PC-3 (cell line): ENCODE results near the gene RPP25. TPM values are rescaled to one million over a fixed set of nuclear protein-coding genes. Genes with fewer than 3 reads are reported as not detected.
"Not testable (repeated sequence)": the region's sequence is repeated elsewhere in the genome, so short reads cannot be mapped to it uniquely, and the experiment has no call there.

Experiments
- ATAC-seq: fragments of 200-7000 bp; cut with Tn5 transposase; 2 replicates; pipeline ENCODE4 v1.9.1; 2020; ENCODE audit warnings: mild to moderate bottlenecking, moderate library complexity
- BruUV-seq: library from RNA; stranded (reverse); fragments of 400-500 nt; replicated peaks from 2 replicates; lab custom pipeline; 2021; lab: Mats Ljungman, UMichigan
- CTCF ChIA-PET: fragments of 300-600 bp; sonication (Branson Sonifier 250); formaldehyde crosslinking; loops from one replicate; lab custom pipeline; 2022; ENCODE audit warnings: antibody characterized with exemption; lab: Charles Lee
- POLR2A ChIA-PET: fragments of 300-600 bp; sonication (Branson Sonifier 250); formaldehyde crosslinking; loops from one replicate; lab custom pipeline; 2022; ENCODE audit warnings: antibody characterized with exemption; ENCODE audit not compliant: unreplicated experiment; lab: Charles Lee
- DNase-seq: peaks from one replicate; pipeline ENCODE4 v3.0.0-alpha.2; 2015
- H2AFZ ChIP-seq: fragments of 300-600 bp; sonication (generic); 2 replicates; pipeline ENCODE4 v1.6.0; 2016; ENCODE audit warnings: antibody characterized with exemption, low read length
- H3F3A ChIP-seq: fragments of 300-600 bp; sonication (generic); one replicate; pipeline ENCODE4 v1.6.0; 2017; ENCODE audit warnings: antibody characterized with exemption, low read length, control low read depth, mild to moderate bottlenecking; ENCODE audit not compliant: unreplicated experiment
- H3K27ac ChIP-seq: fragments of 300-600 bp; sonication (generic); 2 replicates; pipeline ENCODE4 v1.5.1; 2016; ENCODE audit warnings: mild to moderate bottlenecking, low read length
- H3K27me3 ChIP-seq: fragments of 300-600 bp; sonication (generic); 2 replicates; pipeline ENCODE4 v1.6.1; 2016; ENCODE audit warnings: low read length, mixed read lengths
- H3K36me3 ChIP-seq: fragments of 300-600 bp; sonication (generic); 2 replicates; pipeline ENCODE4 v1.6.1; 2016; ENCODE audit warnings: low read depth, mixed run types, low read length, mixed read lengths
- H3K4me1 ChIP-seq: fragments of 300-600 bp; sonication (generic); 2 replicates; pipeline ENCODE4 v1.5.1; 2016; ENCODE audit warnings: low read length; ENCODE audit not compliant: insufficient read depth
- H3K4me2 ChIP-seq: fragments of 300-600 bp; sonication (generic); 2 replicates; pipeline ENCODE4 v1.6.0; 2016; ENCODE audit warnings: low read length
- H3K4me3 ChIP-seq: fragments of 300-600 bp; sonication (generic); 2 replicates; pipeline ENCODE4 v1.5.1; 2016; ENCODE audit warnings: mild to moderate bottlenecking, low read length, mixed read lengths
- H3K79me2 ChIP-seq: fragments of 300-600 bp; sonication (generic); 2 replicates; pipeline ENCODE4 v1.6.1; 2017; ENCODE audit warnings: low read length, mixed read lengths
- H3K9ac ChIP-seq: fragments of 300-600 bp; sonication (generic); 2 replicates; pipeline ENCODE4 v1.6.0; 2016; ENCODE audit warnings: mild to moderate bottlenecking, low read length
- H3K9me2 ChIP-seq: fragments of 300-600 bp; sonication (generic); replicated peaks from 2 replicates; pipeline ENCODE4 v1.6.1; 2016; ENCODE audit warnings: mixed run types, low read length, mixed read lengths
- H3K9me3 ChIP-seq: fragments of 300-600 bp; sonication (generic); 2 replicates; pipeline ENCODE4 v1.6.1; 2016; ENCODE audit warnings: low read length, mixed read lengths
- H4K20me1 ChIP-seq: fragments of 300-600 bp; sonication (generic); 2 replicates; pipeline ENCODE4 v1.6.1; 2016; ENCODE audit warnings: low read length, mixed read lengths
- EZH2 ChIP-seq: fragments of 300-600 bp; sonication (generic); IDR thresholded peaks from one replicate; pipeline ENCODE4 v1.6.1; 2017; ENCODE audit warnings: antibody characterized with exemption, mild to moderate bottlenecking, low read length; ENCODE audit not compliant: unreplicated experiment
- EZH2phosphoT487 ChIP-seq: fragments of 300-600 bp; sonication (generic); IDR thresholded peaks from 2 replicates; pipeline ENCODE4 v1.6.1; 2018; ENCODE audit warnings: mild to moderate bottlenecking, antibody characterized with exemption, low read length, borderline replicate concordance
- intact Hi-C: fragments of 100-400 bp; cut with micrococcal nuclease; formaldehyde crosslinking; loops from 2 replicates; pipeline ENCODE4 v1.9.0; 2023
- total RNA-seq: library from RNA; depleted of rRNA; stranded (reverse); fragments of >200 nt; gene quantifications from 2 replicates; pipeline ENCODE4 v1.2.3, GENCODE V29; 2014
- TF ChIP-seq, protein P1 (sequence below): fragments of 300-600 bp; sonication (generic); conservative IDR thresholded peaks from 2 replicates; pipeline ENCODE4 v1.5.1; 2017; ENCODE audit warnings: antibody characterized with exemption, low read depth, mild to moderate bottlenecking, low read length

Gene RPP25
- total RNA-seq, 1 experiment from 2014 or later, result 6.6 TPM

DNA sequence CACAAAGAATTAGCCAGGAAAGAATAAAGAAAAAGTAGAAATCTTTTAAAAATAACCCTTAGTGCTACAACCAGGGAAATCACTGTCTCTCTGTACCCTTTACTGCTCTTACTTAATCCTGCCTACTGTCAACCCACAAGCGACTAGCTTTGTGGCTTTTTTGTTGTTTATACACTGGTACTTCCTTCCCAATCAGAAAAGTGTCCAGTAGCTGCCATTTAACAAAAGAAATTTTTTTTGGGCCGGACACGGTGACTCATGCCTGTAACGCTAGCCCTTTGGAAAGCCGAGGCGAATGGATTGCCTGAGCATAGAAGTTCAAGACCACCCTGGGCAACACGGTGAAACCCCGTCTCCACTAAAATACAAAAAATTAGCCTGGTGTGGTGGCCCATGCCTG, 36.1 kb downstream of the RPP25 start:
- Histone ChIP-seq H3K79me2 (no peaks in the 10 kb centered on the region), H3K4me3 (no peak overlapping the region), H4K20me1 (no peaks in the 10 kb centered on the region), H3K4me1 (no peaks in the 10 kb centered on the region), H2AFZ (no peak overlapping the region), H3F3A (no peaks in the 10 kb centered on the region), H3K27me3 (no peaks in the 10 kb centered on the region), H3K9me2 (no peaks in the 10 kb centered on the region), H3K27ac (no peak overlapping the region), H3K36me3 (peaks cover 35% of the 10 kb centered on the region), H3K4me2 (no peak overlapping the region), H3K9me3 (no peaks in the 10 kb centered on the region), H3K9ac (no peak overlapping the region)
- DNase-seq, result no peak
- intact Hi-C loops, result no loop called here
- POLR2A ChIA-PET, result no interaction called here
- BruUV-seq, result no TSS peak
- ATAC-seq, result no peak
- CTCF ChIA-PET, result no interaction called here
- TF ChIP-seq, protein P1, sequence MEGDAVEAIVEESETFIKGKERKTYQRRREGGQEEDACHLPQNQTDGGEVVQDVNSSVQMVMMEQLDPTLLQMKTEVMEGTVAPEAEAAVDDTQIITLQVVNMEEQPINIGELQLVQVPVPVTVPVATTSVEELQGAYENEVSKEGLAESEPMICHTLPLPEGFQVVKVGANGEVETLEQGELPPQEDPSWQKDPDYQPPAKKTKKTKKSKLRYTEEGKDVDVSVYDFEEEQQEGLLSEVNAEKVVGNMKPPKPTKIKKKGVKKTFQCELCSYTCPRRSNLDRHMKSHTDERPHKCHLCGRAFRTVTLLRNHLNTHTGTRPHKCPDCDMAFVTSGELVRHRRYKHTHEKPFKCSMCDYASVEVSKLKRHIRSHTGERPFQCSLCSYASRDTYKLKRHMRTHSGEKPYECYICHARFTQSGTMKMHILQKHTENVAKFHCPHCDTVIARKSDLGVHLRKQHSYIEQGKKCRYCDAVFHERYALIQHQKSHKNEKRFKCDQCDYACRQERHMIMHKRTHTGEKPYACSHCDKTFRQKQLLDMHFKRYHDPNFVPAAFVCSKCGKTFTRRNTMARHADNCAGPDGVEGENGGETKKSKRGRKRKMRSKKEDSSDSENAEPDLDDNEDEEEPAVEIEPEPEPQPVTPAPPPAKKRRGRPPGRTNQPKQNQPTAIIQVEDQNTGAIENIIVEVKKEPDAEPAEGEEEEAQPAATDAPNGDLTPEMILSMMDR, result no peak
- TF ChIP-seq EZH2, result no peak

DNA sequence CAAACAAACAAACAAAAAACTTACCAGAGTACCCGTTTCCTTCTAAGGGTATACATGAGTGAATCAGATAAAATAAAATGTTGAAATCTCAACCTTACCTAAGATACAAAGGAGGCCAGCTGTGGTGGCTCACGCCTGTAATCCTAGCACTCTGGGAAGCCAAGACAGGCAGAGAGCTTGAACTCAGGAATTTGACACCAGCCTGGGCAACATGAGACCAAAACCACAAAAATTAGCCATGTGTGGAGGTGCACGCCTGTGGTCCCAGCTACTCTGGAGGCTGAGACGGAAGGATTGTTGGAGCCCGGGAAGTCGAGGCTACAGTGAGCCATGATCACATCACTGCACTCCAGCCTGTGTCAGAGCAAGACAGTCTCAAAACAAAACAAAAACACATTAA, 38.9 kb downstream of the RPP25 start:
- ATAC-seq (no peak), DNase-seq (no peak)
- Histone ChIP-seq H3K27me3 (no peaks in the 10 kb centered on the region), H3K4me2 (no peak overlapping the region), H3K9me3 (no peaks in the 10 kb centered on the region), H2AFZ (no peak overlapping the region), H3K9ac (no peak overlapping the region), H3K4me3 (no peak overlapping the region), H3K9me2 (no peaks in the 10 kb centered on the region), H4K20me1 (no peaks in the 10 kb centered on the region), H3K27ac (no peak overlapping the region), H3F3A (no peaks in the 10 kb centered on the region), H3K79me2 (no peaks in the 10 kb centered on the region), H3K36me3 (peaks cover 27% of the 10 kb centered on the region), H3K4me1 (no peaks in the 10 kb centered on the region)
- ChIA-PET CTCF (no interaction called here), POLR2A (interaction anchor here (0.6 kb wide), 1 partner anchor 69 kb away, joined by 3 read pairs; no protein-coding TSS in a partner anchor)
- TF ChIP-seq EZH2phosphoT487 (no peak), EZH2 (no peak)
- TF ChIP-seq, protein P1, result no peak
- BruUV-seq, result no TSS peak
- intact Hi-C loops, result no loop called here

DNA sequence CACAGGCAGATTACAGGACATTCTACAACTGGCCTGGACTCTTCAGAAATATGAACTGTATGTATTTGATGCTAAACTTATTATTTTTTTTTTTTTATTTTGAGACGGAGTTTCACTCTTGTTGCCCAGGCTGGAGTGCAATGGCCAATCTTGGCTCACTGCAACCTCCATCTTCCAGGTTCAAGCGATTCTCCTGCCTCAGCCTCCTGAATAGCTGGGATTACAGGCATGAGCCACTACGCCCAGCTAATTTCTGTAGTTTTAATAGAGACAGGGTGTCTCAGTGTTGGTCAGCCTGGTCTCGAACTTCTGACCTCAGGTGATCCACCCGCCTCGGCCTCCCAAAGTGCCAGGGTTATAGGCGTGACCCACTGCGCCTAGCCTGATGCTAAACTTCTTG, 42.8 kb downstream of the RPP25 start:
- H3K79me2 ChIP-seq, H3K4me3 ChIP-seq, H3K9me3 ChIP-seq, POLR2A ChIA-PET, H3K27ac ChIP-seq, intact Hi-C loops, H3K9me2 ChIP-seq, H2AFZ ChIP-seq, H3K9ac ChIP-seq, H3K27me3 ChIP-seq, H3F3A ChIP-seq, H3K4me1 ChIP-seq, H4K20me1 ChIP-seq, DNase-seq, H3K36me3 ChIP-seq, H3K4me2 ChIP-seq, BruUV-seq, CTCF ChIA-PET, ATAC-seq: not testable (repeated sequence)
